Upper lobe of right lung (tissue), 1 donor: Measurements from ENCODE around the gene PTPN22. TPM values are rescaled to one million over a fixed set of nuclear protein-coding genes. Genes with fewer than 3 reads are reported as not detected.
A peak's percentile ranks its signal among the peaks of the same experiment; 100 is the strongest.

Source experiments
- ATAC-seq: fragments of 200-7000 bp; cut with Tn5 transposase; one replicate; pipeline ENCODE4 v1.9.1; 2020; ENCODE audit warnings: mild to moderate bottlenecking, moderate library complexity
- DNase-seq: peaks from one replicate; pipeline ENCODE4 v3.0.0-alpha.2; 2020
- H3K27ac ChIP-seq: fragments of 200-600 bp; one replicate; pipeline ENCODE4 v1.8.0; 2022
- H3K27me3 ChIP-seq: fragments of 200-600 bp; one replicate; pipeline ENCODE4 v1.8.0; 2022; ENCODE audit warnings: mild to moderate bottlenecking
- H3K36me3 ChIP-seq: fragments of 200-600 bp; one replicate; pipeline ENCODE4 v1.8.0; 2022
- H3K4me1 ChIP-seq: fragments of 200-600 bp; one replicate; pipeline ENCODE4 v1.8.0; 2022
- H3K4me3 ChIP-seq: fragments of 200-600 bp; one replicate; pipeline ENCODE4 v1.8.0; 2022; ENCODE audit warnings: mild to moderate bottlenecking
- H3K9me3 ChIP-seq: fragments of 200-600 bp; one replicate; pipeline ENCODE4 v1.8.0; 2022
- intact Hi-C: fragments of 100-400 bp; cut with DNase I; formaldehyde crosslinking; loops from one replicate; pipeline ENCODE4 v1.11.0; 2022
- long read RNA-seq: library from polyadenylated mRNA; unstranded; transcript quantifications from one replicate; pipeline ENCODE4 v2.0.0, GENCODE V29; 2021
- total RNA-seq: library from RNA; stranded (reverse); fragmentation: NEBNext Ultra II Directional; extraction: Animal tissue kit (Norgen Biotek cat#: 25700); gene quantifications from one replicate; pipeline ENCODE4 v1.2.1, GENCODE V29; 2021
- TF ChIP-seq, protein P1 (sequence below): fragments of 200-600 bp; IDR thresholded peaks from one replicate; pipeline ENCODE4 v1.8.0; 2022; ENCODE audit warnings: antibody characterized with exemption
- donor health status: DM: no; HTN: yes; CAD: no; lungs with severe emphysema.

Gene PTPN22
- total RNA-seq, result 12.2 TPM
- long read RNA-seq, transcript PTPN22-201 (21 exons, 3,654 nt), result major isoform, 7 of 18 reads
- long read RNA-seq, partial matches to known transcripts, result 3 of 18 reads
- long read RNA-seq, other reads (novel, unspliced or antisense), result 7 of 18 reads

DNA sequence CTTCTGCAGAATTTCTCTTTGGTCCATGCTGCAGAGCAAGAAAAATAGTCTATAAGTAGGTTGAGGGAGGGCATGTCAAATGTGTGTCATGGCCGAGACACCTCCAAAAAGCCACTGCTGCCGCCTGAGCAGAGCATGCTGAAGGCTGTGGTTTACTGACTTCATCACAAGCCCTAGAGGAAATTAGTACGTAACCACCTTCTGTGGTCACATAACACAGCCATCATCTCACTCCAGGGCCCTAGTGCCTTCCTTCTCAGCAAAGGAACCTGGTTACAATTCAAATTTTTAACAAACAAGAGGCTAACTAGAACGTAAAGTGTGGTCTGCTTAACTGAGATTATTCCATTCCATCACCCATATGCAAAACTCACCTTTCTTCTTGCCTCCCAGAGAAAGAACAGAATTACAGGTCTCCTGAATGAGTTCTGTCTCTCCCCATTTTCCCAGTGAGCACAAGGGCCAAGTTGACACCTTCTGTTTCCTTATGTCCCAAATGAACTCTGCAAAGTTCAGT, at the start of gene PTPN22:
Gene PTPN22 (minus strand): TSS at position 116 of the 517 bp plus-strand sequence.
- ATAC-seq, result peak; percentile 96
- Histone ChIP-seq H3K4me3 (peak within 1 kb of the TSS; percentile 40), H3K27ac (peak within 1 kb of the TSS; percentile 75), H3K36me3 (no peaks in the 10 kb centered on the region), H3K4me1 (peaks cover 22% of the 10 kb centered on the region), H3K27me3 (no peaks in the 10 kb centered on the region), H3K9me3 (no peaks in the 10 kb centered on the region)
- intact Hi-C loops, result no loop called here
- peak; percentile 68 for DNase-seq
- TF ChIP-seq, protein P1, sequence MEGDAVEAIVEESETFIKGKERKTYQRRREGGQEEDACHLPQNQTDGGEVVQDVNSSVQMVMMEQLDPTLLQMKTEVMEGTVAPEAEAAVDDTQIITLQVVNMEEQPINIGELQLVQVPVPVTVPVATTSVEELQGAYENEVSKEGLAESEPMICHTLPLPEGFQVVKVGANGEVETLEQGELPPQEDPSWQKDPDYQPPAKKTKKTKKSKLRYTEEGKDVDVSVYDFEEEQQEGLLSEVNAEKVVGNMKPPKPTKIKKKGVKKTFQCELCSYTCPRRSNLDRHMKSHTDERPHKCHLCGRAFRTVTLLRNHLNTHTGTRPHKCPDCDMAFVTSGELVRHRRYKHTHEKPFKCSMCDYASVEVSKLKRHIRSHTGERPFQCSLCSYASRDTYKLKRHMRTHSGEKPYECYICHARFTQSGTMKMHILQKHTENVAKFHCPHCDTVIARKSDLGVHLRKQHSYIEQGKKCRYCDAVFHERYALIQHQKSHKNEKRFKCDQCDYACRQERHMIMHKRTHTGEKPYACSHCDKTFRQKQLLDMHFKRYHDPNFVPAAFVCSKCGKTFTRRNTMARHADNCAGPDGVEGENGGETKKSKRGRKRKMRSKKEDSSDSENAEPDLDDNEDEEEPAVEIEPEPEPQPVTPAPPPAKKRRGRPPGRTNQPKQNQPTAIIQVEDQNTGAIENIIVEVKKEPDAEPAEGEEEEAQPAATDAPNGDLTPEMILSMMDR, result no peak

GRCh38 chr1:113918243-113918642, 46.7 kb upstream of the PTPN22 start:
- TF ChIP-seq, protein P1, result no peak
- Histone ChIP-seq H3K27me3 (no peaks in the 10 kb centered on the region), H3K9me3 (no peaks in the 10 kb centered on the region), H3K4me3 (no peak overlapping the region), H3K4me1 (no peaks in the 10 kb centered on the region), H3K36me3 (no peaks in the 10 kb centered on the region), H3K27ac (no peak overlapping the region)
- intact Hi-C loops, result no loop called here
- DNase-seq (no peak), ATAC-seq (no peak)

DNA sequence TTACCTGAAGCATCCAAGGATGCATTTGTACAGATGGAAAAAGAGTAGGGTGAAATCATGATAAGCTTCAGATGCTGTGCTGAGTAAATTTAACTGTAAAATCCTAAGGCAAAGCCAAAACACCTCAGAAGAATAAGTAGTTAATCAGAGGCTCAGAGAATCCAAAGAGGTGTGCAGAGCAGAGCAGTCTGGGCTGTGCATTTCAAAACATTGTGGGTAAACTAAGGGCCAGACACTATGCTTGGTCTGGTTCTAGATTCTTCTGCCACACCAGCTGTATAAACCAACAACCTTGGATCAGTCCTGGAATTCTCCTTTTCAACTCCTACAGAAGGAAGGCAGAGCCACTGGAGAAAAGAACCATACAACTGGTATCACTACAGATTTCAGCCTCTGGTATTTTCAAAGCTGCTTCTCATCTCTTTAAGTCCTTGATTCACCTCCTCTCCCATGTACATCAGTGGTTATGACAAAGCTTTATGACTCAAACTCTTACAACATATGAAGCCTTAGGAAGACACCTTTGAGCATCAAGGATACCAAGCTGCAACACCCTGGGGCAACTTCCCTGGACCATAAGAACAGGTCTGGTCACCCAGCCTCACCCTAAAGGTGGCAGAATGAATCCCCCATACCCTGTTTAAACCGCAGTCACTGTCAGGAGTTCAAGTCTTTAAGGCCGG, 46.0 kb upstream of the PTPN22 start:
- Histone ChIP-seq H3K27me3 (no peaks in the 10 kb centered on the region), H3K36me3 (no peaks in the 10 kb centered on the region), H3K4me3 (no peak overlapping the region), H3K27ac (no peak overlapping the region), H3K4me1 (no peaks in the 10 kb centered on the region), H3K9me3 (no peaks in the 10 kb centered on the region)
- DNase-seq, result no peak
- intact Hi-C loops, result no loop called here
- no peak for ATAC-seq
- TF ChIP-seq, protein P1, result no peak

DNA sequence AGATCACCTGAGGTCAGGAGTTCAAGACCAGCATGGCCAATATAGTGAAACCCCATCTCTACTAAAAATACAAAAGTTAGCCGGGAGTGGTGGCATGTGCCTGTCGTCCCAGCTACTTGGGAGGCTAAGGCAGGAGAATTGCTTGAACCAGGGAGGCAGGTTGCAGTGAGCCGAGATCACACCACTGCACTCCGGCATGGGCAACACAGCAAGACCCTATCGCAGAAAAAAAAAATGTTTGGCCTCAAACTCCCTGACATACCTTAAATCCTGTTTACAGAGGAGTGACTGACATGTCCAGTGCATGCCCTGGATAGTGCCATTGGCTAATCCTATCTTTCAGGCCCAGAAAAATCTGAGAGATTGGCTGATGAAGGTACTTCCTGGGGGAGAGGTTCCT, 45.5 kb upstream of the PTPN22 start:
- TF ChIP-seq, protein P1, result no peak
- Histone ChIP-seq H3K9me3 (no peaks in the 10 kb centered on the region), H3K4me3 (no peak overlapping the region), H3K27ac (no peak overlapping the region), H3K4me1 (no peaks in the 10 kb centered on the region), H3K36me3 (peaks cover 2% of the 10 kb centered on the region), H3K27me3 (no peaks in the 10 kb centered on the region)
- intact Hi-C loops, result no loop called here
- ATAC-seq, result no peak
- DNase-seq, result no peak

GRCh38 chr1:113913887-113914664, 42.6 kb upstream of the PTPN22 start:
- no peak for DNase-seq
- no peaks in the 10 kb centered on the region for H3K4me1 ChIP-seq
- no peak overlapping the region for H3K4me3 ChIP-seq
- H3K27ac ChIP-seq, result no peak overlapping the region
- H3K27me3 ChIP-seq, result no peaks in the 10 kb centered on the region
- no peaks in the 10 kb centered on the region for H3K9me3 ChIP-seq
- TF ChIP-seq, protein P1, result no peak
- peaks cover 26% of the 10 kb centered on the region for H3K36me3 ChIP-seq
- intact Hi-C loops, result no loop called here
- ATAC-seq, result no peak
